ENCODE results near the gene SPTSSB. TPM values are rescaled to one million over a fixed set of nuclear protein-coding genes. Genes with fewer than 3 reads are reported as not detected.

The SPTSSB gene
- total RNA-seq, 4 donors from 2014 or later, result under 0.01 to 1.5 (median 1.0) TPM; not detected in 1

DNA sequence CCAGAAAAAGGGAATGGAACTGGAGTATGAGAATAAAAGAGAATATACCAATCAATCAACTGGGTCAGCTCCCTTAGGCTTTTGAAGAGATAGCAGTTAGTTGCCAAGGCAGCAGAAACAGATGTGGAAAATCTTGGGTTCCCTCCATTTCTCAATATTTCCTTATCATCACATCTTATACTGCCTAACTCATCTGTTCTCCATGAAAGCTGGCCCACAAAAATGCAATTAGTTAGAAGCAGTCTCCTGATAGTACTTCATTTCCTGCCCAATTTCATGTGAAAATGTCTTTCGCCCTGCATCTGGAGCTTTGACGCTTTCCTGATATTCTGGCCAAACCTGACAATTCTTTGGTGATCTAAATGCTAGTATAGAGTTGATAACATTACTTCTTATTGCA, 30.1 kb upstream of the SPTSSB start:
- H3K4me3 ChIP-seq, result no peak overlapping the region
- no peaks in the 10 kb centered on the region for H3K9me3 ChIP-seq
- intact Hi-C loops (cut with DNase I; ENCODE audit: low total_unique reads), result no loop called here
- no peak overlapping the region for H3K27ac ChIP-seq
- H3K27me3 ChIP-seq, result no peaks in the 10 kb centered on the region
- TF ChIP-seq, protein P1, sequence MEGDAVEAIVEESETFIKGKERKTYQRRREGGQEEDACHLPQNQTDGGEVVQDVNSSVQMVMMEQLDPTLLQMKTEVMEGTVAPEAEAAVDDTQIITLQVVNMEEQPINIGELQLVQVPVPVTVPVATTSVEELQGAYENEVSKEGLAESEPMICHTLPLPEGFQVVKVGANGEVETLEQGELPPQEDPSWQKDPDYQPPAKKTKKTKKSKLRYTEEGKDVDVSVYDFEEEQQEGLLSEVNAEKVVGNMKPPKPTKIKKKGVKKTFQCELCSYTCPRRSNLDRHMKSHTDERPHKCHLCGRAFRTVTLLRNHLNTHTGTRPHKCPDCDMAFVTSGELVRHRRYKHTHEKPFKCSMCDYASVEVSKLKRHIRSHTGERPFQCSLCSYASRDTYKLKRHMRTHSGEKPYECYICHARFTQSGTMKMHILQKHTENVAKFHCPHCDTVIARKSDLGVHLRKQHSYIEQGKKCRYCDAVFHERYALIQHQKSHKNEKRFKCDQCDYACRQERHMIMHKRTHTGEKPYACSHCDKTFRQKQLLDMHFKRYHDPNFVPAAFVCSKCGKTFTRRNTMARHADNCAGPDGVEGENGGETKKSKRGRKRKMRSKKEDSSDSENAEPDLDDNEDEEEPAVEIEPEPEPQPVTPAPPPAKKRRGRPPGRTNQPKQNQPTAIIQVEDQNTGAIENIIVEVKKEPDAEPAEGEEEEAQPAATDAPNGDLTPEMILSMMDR (IDR thresholded peaks at IDR 0.05), result no peak
- TF ChIP-seq POLR2A (IDR thresholded peaks at IDR 0.05), result no peak
- no peaks in the 10 kb centered on the region for H3K4me1 ChIP-seq
- no peak for DNase-seq
- H3K36me3 ChIP-seq, result no peaks in the 10 kb centered on the region

DNA sequence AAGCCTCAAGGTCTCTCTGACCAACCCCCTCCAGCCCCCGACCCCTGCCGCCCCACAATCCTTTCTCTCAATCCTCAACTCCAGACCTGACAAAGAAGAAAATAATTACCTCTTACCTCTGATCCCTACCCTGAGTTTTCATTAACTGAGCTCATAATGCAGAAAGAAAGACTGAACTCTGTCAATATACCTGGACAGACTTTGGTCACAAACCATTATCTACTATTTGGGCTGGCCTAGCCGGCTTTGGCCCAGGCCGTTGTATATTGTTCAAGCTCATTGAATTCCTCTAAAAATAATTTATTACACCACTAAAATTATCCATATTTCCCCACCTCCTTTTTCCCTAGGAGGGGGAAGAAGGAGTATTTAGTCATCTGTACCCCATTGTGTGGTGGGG, 29.3 kb upstream of the SPTSSB start:
- intact Hi-C loops (cut with DNase I; ENCODE audit: low total_unique reads), result no loop called here
- Histone ChIP-seq H3K27ac (no peak overlapping the region), H3K9me3 (no peaks in the 10 kb centered on the region), H3K36me3 (no peaks in the 10 kb centered on the region), H3K4me3 (no peak overlapping the region), H3K27me3 (no peaks in the 10 kb centered on the region), H3K4me1 (no peaks in the 10 kb centered on the region)
- DNase-seq, result no peak
- TF ChIP-seq POLR2A (IDR thresholded peaks at IDR 0.05), result no peak
- TF ChIP-seq, protein P1 (IDR thresholded peaks at IDR 0.05), result no peak

DNA sequence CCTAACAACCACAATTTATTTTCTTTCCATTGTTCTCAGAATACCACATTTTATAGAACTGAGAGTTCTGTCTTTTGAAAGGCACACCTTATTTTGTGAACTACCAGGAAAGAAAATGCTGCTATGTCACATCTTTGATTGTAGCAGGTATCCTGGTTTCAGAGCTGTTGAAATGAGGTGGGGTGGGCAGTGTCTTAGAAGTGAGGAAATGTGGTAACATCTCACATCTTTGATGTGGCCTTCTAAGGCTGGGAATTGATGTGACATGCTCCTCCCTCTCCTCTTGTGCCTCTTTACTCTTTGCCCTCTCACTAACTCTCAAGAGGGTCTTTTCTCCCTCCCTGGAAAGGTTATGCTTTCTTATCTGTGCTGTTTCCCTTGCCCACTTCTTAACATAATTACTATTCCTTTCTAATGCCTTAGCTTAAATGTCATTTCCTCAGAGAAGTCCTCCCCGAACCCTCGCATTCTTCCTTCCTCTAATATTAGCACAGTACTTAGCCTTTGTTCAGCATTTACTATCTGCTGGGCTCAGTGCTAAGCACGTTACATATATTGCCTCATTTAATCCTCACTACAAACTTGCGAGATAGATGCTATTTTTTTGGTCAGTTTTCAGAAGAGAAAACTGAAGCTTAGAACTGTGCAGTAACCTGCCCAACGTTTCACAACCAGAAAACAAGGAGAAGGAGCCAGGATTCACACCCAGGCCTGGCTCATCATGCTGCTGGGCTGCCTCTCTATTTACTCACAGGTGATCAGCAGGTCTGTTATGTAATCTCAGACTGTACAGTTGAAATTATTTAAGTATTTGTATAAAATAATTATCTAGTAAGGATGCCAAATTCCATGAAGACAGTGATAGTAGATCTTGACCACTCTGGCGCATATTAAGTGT, 24.0 kb upstream of the SPTSSB start:
- no peak overlapping the region for H3K27ac ChIP-seq
- H3K27me3 ChIP-seq, result no peaks in the 10 kb centered on the region
- H3K9me3 ChIP-seq, result no peaks in the 10 kb centered on the region
- no peak for DNase-seq
- intact Hi-C loops (cut with DNase I; ENCODE audit: low total_unique reads), result no loop called here
- no peaks in the 10 kb centered on the region for H3K4me1 ChIP-seq
- H3K36me3 ChIP-seq, result no peaks in the 10 kb centered on the region
- no peak overlapping the region for H3K4me3 ChIP-seq
- TF ChIP-seq, protein P1 (IDR thresholded peaks at IDR 0.05), result no peak
- no peak for TF ChIP-seq POLR2A (IDR thresholded peaks at IDR 0.05)

DNA sequence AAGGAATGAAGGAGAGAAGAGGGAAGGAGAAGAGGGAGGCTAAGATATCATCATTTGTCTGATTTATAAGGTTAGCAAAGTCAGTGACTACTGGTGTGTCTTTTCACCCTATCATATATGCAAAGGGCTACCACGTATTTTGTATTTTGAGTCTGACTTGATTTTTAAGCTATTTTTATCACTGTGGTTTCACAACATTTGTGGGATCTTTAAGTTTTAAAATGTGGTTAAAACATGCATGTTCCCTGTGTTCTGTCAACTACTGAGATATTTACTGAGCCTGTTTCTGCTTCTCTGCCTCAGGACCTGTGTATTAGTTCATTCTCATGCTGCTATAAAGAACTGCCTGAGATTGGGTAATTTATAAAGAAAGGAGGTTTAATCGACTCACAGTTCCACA, 22.5 kb upstream of the SPTSSB start:
- no peak for DNase-seq
- Histone ChIP-seq H3K9me3 (no peaks in the 10 kb centered on the region), H3K27me3 (no peaks in the 10 kb centered on the region), H3K4me1 (no peaks in the 10 kb centered on the region), H3K4me3 (no peak overlapping the region), H3K36me3 (no peaks in the 10 kb centered on the region), H3K27ac (no peak overlapping the region)
- TF ChIP-seq POLR2A (IDR thresholded peaks at IDR 0.05), result no peak
- TF ChIP-seq, protein P1 (IDR thresholded peaks at IDR 0.05), result no peak
- intact Hi-C loops (cut with DNase I; ENCODE audit: low total_unique reads), result no loop called here

DNA sequence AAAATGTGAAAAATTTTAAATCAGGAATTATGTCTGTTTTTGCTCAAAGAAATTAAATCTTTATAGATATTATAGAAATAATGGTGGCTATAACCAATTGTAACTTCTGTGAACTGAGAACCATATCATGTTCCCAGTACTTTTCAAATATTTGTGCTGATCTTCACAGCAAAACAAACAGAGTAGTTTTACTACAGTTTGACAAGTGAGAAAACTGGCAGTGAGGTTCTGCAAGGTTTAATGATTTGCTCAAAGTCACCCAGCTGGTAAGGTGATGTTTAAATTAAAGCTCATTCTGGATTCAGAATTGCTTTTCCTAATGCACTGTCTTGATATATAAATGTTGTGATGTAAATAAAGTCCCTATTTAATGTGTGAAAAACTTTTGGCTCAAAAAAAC, 22.0 kb upstream of the SPTSSB start:
- H3K4me3 ChIP-seq, result no peak overlapping the region
- H3K27me3 ChIP-seq, result no peaks in the 10 kb centered on the region
- no peaks in the 10 kb centered on the region for H3K36me3 ChIP-seq
- DNase-seq, result no peak
- intact Hi-C loops (cut with DNase I; ENCODE audit: low total_unique reads), result no loop called here
- no peak overlapping the region for H3K27ac ChIP-seq
- TF ChIP-seq, protein P1 (IDR thresholded peaks at IDR 0.05), result no peak
- no peak for TF ChIP-seq POLR2A (IDR thresholded peaks at IDR 0.05)
- no peaks in the 10 kb centered on the region for H3K9me3 ChIP-seq
- H3K4me1 ChIP-seq, result no peaks in the 10 kb centered on the region
